GM21825 (cell line): ENCODE measurements around the gene YBEY.

Experiments
- ATAC-seq: cut with Tn5 transposase; IDR thresholded peaks from one replicate; pipeline ENCODE4 v1.9.1; 2021; ENCODE audit warnings: mild to moderate bottlenecking, moderate library complexity; ENCODE audit not compliant: unreplicated experiment

YBEY gene

GRCh38 chr21:46325073-46325912 is 39.2 kb downstream of the YBEY start:
- ATAC-seq, result peak; percentile 19

GRCh38 chr21:46326110-46326703 is 40.1 kb downstream of the YBEY start:
- ATAC-seq, result no peak

DNA sequence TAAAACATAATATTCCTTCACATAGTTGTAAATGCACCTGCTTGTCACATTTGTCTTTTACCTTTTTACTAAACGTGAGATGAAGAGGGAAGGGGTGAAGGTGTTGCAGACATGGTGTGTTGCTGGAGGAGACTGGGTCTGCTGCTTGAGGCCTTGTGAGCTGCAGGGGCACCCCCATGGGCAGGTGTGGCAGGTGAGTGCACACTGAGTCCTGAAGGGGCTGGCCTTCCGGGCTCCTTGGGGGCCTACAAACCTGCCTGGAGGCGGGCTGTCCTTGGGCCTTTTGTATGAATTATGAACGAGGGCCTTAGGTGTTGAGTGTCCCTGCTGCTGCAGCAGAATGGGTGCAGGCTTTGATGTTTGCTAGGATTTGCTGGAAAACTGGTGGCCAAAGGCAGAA is 41.6 kb downstream of the YBEY start:
- no peak for ATAC-seq

- no peak for ATAC-seq
Measured at GRCh38 chr21:46328151-46328550, 42.0 kb downstream of the YBEY start.

DNA sequence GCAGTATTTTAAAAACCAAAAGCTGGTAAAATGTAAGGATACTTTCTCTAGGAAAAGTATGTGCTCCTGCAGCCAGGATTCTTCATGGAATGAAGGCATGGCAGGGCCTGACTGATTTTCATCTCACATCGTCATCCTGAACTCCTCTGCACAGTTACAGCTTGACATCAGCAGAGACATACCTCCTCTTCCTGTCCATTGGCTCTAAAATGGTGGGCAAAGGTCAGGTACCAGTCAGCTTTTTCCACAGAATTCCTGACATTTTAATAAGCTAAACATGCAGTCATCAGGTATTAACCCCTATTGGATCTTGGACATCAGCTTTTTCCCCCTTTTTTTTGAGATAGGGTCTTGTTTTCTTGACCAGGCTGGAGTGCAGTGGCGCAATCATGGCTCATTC is 43.7 kb downstream of the YBEY start:
- no peak for ATAC-seq

- ATAC-seq, result no peak
Measured at GRCh38 chr21:46334351-46335140, 48.4 kb downstream of the YBEY start.

- no peak for ATAC-seq
Measured at GRCh38 chr21:46336603-46337002, 50.5 kb downstream of the YBEY start.

GRCh38 chr21:46340998-46341397 is 54.9 kb downstream of the YBEY start:
- no peak for ATAC-seq

- ATAC-seq, result no peak
Measured at GRCh38 chr21:46344219-46344915, 58.2 kb downstream of the YBEY start.

DNA sequence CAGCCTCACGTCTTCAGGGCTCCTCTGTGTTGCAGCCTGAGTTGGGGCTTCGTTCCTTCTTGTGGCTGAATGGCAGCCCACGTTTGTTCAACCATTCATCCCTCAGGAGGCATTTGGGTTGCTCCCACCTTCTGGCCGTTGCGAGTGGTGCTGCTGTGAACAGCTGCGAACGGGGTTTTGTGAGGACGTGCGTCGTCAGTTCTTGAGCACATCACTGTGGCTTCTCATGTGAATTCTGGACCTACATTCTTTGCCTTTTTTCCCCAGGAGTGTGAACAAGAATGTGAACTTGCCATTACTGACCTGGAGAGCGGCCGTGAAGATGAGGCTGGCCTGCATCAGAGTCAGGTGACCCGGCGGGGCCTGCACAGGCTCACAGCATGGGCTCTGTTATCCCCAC is 59.7 kb downstream of the YBEY start:
- ATAC-seq, result no peak

- no peak for ATAC-seq
Measured at GRCh38 chr21:46346296-46347202, 60.4 kb downstream of the YBEY start.

DNA sequence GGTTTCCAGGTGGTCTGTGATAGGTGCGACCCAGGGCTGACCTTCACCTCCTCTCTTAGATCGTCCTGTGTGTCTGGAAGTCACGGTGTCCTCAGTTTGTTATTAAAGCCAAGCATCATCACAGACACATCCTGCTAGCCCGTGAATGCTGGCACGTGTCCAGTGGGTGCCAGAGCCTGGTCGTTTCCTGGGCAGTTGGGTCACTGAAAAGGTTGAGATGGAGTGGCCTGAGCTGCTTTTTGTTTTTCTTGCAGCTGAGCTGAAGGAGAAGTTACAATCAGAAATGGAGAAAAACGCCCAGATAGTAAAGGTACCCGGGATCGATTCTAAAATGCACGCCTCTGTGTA is 61.0 kb downstream of the YBEY start:
- ATAC-seq, result no peak
